DMS114 treated with DMSO at 0.1 percent for 48 hours (cell line): ENCODE data around the gene ACADL.

Experiments used
- DNase-seq: peaks from one replicate; lab custom pipeline; 2025; ENCODE audit not compliant: unreplicated experiment; lab: John Stamatoyannopoulos, UW

The ACADL gene

GRCh38 chr2:210224941-210225672, at the start of gene ACADL:
Gene ACADL, minus strand, starts transcription at chr2:210225447. Its CDS starts 184 bp downstream, at chr2:210225263.
- no peak for DNase-seq

DNA sequence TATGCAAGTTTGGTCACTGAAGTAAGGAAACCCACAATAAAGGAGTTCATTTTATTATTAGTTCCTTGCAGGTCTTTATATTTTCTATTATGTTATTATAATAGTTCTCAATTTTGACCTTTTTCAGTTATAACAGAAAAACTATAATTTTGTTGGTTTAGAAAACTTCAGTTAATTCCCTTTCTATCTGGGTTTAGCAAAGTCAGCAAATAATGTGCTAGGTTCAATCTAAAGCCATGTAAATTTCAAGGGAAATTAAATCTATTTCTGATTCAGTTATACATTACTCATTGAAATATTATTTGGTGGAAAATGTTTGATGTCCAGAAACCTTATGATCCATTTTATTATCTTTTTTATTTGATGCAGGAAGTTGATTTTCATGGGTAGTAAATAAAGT, 46.1 kb upstream of the ACADL start:
- DNase-seq = no peak

- DNase-seq = no peak
Observed at GRCh38 chr2:210269148-210269547, 43.9 kb upstream of the ACADL start.

DNA sequence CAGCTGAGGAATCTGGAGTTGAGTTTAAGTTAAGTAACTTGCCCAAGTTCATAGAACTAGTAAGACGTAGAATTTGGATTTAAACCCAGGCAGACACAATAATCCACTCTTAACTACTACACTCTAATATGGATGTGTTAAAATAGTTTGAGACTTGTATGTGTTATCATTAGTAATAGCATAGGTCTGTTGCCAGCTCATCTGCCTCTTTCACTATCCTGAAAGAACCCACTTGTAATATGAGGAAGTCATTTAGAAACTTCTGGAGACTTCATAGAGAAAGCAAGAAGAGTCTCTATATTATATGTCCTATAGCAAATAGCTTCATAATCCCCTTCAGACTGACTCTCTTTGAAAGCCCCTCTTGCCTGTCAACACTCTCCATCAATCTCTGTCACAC, 43.0 kb upstream of the ACADL start:
- DNase-seq = no peak

- no peak for DNase-seq
Observed at GRCh38 chr2:210267698-210268097, 42.5 kb upstream of the ACADL start.

DNA sequence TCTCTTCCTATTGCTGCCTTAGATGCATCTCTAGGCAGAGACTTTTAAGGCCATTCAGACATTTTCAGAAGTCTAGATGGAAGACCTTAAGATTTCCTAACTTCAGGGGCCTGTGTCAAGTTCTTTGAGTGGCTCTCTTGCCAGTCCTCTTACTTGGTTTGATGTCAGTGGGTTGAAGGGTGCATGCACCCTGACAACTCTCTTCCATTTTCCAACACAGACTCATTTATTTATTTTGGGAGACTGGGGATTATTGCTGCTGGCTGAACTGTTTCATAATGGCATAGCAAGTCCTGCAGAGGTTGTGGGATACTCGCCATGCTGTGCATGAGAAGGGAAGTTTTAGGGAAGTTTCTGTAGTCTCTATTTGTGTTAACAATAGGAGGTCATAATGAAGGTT, 39.0 kb upstream of the ACADL start:
- no peak for DNase-seq

DNA sequence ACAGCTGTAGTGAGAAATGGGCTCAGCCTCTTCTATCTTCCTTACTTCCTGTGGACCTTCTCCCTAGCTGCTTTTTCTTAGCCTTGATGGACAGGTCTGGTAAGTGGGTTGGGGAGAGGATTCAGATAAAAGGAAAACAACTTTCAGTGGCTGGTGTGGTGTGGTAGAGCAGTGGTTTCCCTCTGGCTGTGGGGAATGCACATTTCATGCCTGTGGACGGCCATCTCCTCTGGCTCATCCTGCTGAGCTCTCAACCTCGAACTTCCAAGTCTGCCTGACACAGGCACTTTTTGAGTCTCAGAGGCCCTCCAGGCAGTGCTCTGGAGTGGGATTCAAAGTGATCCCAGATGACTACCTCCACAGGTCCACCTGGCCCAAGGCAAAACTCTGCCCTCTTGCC, 38.6 kb upstream of the ACADL start:
- no peak for DNase-seq

DNA sequence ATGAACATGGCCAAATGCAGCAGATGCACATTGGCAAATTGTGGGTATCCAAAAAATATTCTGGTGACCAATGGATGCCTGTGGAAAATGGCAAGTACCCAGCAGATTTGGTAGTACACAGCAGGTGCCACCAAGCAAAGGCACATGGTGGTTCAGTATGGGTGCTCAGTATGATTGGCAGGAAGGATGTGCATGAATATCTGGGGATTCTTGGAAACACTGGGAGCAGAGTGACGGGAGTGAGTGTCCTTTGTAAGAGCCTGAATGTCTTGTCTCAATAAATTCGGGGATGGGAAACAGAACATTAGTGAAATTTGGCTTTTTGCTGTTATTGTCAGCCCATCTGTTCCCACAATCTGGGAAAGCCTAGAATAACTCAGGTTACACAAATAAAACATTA, 36.8 kb upstream of the ACADL start:
- no peak for DNase-seq

DNA sequence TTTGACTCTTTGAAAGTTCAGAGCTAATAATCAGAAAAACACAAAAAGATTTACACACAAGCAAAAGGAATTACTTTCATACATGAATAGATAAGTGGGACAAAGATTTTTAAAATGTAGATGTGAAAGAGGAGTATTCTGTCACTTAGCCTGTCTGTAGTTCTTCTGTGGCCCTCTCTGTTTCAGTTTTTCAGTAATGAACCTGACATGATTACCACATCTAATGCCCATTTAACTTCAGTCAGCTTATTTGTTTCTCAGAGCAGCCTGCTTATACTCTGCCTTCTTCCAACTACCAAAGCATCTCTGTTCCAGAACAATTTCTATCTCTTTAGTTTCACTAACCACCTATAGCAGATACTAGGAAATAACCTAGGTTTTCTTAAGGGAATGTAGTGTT, 34.4 kb upstream of the ACADL start:
- DNase-seq = no peak

GRCh38 chr2:210252699-210253606, 27.7 kb upstream of the ACADL start:
- no peak for DNase-seq

GRCh38 chr2:210250622-210251021, 25.4 kb upstream of the ACADL start:
- no peak for DNase-seq

DNA sequence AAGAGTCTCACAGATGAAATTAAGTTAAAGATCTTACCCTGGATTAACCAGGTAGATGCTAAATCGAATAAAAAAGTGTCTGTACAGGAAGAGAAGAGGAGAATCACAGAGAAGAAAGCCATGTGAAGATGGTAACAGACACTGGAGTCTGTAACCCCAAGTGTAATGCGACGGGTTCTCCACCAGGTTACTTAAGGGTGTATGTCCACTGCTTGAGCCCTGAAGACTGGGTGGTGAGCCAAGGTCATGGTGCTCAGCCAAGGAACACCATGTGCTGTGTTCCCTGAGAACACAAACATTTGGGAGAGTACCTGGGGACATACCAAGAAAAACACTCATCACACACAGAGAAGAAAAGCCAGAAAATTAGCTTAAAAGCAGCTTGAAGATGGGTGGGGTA, 8.2 kb upstream of the ACADL start:
- DNase-seq = no peak

- no peak for DNase-seq
Observed at GRCh38 chr2:210230984-210231383, 5.7 kb upstream of the ACADL start.

DNA sequence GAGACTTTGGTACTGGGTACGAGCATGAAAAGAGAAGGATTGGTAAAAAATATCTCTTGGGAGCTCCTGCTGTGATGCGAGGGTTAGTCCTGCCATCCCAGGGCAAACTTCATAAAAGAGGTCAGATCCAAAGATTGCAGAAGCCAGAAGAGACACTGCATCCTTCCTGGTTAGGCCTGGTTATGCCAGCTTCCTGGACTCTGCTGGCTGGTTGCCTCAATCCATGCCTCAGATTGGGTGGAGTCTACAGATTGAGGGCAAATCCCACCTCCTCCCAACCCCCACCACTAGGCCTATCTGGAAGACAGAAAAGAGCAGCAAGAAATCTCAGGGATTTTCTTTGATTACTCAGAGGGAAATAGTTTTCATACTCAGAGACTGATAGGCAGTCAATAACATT, 5.3 kb upstream of the ACADL start:
- DNase-seq = no peak

DNA sequence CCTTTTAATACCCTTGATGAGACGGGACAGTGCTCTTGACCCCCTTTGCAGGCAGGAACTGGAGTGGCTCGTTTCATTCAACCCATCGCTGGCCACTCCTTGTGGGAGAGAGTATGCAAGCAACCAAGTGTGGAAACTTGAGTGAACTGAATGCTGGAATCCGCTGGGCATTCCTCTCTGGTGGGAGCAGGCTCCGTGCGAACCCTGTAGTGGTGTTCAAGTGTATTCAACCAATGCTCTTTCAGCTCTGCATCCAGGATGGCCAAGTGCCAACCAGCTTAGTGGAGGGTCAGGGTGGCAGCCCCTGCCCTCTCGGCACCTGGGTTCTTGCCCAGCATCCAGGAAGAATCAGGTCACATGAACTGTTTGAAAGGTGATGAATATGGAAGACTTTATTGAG, 3.3 kb upstream of the ACADL start:
- DNase-seq = no peak

- no peak for DNase-seq
Observed at GRCh38 chr2:210227290-210228088, 2.2 kb upstream of the ACADL start.

DNA sequence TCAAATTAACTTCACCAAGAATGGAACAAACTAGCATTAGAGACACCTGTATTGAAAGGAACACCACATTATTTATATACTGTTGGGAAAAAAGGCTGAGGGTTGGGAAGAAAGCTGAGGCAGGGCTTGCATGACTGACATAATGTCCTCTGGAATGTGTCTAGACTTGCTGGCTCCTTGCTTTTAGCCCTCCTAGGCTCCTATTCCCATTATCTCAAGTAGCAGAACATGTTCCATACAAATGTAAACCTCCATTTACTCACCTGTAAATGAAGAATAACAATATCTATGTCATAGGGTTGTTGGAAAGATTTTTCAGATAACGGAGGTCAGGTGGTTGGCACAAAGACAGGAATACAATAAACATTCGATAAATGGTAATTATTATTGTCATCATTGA, 976 bp upstream of the ACADL start:
- no peak for DNase-seq

DNA sequence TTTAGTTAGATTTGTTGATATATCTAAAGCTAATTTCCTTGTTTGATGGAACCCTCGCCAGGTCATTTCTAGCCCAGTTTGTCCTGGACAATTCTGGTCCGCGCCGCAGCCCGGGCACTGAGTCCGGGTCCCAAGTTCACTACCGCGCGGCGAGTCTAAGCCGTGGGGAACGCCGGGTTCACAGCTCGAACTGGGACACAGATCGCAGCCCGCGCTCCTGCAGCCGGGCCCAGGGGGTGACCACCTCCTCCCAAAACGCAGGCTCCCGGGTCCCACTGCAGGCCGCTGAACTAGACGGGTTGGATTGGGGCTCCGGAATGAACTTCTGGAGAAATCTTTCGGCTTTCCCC, 681 bp downstream of the ACADL start:
- DNase-seq = no peak

DNA sequence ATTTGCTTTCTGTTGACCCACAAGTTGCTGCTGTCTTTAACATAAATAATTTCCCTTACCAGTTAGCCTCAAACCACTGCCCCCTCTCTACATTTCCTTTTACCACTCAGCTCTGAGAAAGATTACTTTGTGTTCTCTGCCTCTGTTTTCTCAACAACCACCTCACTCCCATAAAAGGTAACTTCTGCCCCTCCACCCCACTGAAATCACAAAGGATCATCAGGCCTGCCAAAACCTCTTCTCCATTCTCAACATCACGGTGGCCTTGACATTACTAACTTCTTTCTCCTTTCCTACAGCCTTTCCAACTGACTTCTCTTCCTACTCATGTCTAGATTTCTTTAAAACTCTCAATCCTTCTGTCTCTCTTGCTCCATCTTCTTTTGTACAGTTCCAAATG, 10.1 kb downstream of the ACADL start:
- no peak for DNase-seq

GRCh38 chr2:210210185-210210584, 15.1 kb downstream of the ACADL start:
- no peak for DNase-seq

DNA sequence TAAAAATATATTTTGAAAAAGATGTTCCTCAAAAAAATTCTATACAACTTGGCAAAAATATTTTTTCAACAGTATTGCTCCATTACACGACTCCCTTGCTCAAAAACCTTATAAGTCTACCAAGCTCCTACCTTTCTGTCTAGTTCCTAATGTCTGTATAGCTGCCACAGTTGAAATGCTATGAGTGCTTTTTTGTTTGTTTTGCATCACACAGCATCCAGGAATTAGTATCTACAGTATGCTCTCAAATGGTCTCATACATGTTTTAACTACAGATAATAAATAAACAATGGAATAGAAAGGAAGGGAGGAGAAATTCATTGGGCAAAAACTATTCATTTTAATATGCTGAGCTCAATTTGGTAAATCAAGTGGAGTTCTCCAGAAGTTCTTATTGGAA, 17.3 kb downstream of the ACADL start:
- DNase-seq = no peak

DNA sequence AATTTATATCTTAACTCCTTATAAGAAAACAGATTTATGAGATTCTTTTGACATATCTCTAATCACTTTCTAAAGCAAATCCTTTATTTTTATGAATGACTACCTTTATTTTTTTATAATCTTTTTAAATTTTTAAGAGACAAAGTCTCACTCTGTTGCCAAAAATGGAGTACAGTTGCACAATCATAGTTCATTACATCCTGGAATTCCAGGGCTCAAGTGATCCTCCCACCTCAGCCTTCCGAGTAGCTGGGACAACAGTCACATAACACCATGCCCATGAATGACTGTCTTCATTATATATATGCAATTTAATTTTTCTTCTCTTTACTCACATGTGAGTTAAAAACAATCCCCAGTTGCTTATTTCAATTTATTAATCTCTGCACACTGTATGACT, 21.7 kb downstream of the ACADL start:
- DNase-seq = no peak
